ENCODE measurements around the gene TRA2B.

DNA sequence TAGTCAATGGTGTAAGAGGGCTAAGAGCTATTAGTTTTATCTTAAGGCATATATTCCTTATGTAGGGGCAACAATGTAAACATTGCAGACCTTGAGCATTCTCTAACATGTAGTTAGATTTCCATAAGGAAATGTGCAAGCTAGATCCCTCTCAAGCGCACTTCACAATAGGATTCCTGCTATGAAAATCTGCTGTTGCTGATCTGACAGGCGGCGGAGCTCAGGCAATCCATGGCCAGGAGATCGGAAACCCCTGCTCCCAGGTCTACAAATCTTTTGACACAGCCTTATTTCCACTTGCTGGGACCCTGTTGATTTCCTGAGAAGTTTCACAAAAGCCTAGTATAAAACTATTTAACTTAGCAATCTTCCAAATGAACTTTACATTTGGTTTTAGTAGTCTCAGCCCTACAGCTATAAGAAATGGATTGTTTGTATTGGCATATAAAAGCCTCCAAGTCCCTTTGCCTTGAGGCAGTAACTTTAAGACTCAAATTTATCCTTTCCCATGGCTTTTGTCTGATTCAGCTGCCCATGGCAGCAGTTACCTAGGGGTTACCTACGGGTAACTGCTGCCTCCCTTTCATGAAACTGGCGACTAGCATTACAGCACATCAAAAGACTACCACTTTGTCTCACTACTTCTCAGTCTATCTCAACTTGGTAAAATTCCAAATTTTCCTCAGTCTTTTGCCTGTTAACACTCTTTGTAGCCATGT lies 22.7 kb downstream of the TRA2B start:
- TF ChIP-seq EZH2 (IDR thresholded peaks at IDR 0.05; ENCODE audit: borderline replicate concordance, insufficient read depth, low read length, poor library complexity, severe bottlenecking) = no peak
- TF ChIP-seq, protein P1, sequence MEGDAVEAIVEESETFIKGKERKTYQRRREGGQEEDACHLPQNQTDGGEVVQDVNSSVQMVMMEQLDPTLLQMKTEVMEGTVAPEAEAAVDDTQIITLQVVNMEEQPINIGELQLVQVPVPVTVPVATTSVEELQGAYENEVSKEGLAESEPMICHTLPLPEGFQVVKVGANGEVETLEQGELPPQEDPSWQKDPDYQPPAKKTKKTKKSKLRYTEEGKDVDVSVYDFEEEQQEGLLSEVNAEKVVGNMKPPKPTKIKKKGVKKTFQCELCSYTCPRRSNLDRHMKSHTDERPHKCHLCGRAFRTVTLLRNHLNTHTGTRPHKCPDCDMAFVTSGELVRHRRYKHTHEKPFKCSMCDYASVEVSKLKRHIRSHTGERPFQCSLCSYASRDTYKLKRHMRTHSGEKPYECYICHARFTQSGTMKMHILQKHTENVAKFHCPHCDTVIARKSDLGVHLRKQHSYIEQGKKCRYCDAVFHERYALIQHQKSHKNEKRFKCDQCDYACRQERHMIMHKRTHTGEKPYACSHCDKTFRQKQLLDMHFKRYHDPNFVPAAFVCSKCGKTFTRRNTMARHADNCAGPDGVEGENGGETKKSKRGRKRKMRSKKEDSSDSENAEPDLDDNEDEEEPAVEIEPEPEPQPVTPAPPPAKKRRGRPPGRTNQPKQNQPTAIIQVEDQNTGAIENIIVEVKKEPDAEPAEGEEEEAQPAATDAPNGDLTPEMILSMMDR (IDR thresholded peaks at IDR 0.05; ENCODE audit: poor library complexity, severe bottlenecking) = no peak
- TF ChIP-seq, protein P2, sequence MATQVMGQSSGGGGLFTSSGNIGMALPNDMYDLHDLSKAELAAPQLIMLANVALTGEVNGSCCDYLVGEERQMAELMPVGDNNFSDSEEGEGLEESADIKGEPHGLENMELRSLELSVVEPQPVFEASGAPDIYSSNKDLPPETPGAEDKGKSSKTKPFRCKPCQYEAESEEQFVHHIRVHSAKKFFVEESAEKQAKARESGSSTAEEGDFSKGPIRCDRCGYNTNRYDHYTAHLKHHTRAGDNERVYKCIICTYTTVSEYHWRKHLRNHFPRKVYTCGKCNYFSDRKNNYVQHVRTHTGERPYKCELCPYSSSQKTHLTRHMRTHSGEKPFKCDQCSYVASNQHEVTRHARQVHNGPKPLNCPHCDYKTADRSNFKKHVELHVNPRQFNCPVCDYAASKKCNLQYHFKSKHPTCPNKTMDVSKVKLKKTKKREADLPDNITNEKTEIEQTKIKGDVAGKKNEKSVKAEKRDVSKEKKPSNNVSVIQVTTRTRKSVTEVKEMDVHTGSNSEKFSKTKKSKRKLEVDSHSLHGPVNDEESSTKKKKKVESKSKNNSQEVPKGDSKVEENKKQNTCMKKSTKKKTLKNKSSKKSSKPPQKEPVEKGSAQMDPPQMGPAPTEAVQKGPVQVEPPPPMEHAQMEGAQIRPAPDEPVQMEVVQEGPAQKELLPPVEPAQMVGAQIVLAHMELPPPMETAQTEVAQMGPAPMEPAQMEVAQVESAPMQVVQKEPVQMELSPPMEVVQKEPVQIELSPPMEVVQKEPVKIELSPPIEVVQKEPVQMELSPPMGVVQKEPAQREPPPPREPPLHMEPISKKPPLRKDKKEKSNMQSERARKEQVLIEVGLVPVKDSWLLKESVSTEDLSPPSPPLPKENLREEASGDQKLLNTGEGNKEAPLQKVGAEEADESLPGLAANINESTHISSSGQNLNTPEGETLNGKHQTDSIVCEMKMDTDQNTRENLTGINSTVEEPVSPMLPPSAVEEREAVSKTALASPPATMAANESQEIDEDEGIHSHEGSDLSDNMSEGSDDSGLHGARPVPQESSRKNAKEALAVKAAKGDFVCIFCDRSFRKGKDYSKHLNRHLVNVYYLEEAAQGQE (IDR thresholded peaks at IDR 0.05; ENCODE audit: borderline replicate concordance) = no peak
